GM19043 (cell line): ENCODE data around the gene SPEN.
"Not testable (repeated sequence)": the region's sequence is repeated elsewhere in the genome, so short reads cannot be mapped to it uniquely, and the experiment has no call there.

Experiments
- ATAC-seq: cut with Tn5 transposase; IDR thresholded peaks from one replicate; pipeline ENCODE4 v1.9.1; 2021; ENCODE audit warnings: low read depth; ENCODE audit not compliant: unreplicated experiment

The SPEN gene

DNA sequence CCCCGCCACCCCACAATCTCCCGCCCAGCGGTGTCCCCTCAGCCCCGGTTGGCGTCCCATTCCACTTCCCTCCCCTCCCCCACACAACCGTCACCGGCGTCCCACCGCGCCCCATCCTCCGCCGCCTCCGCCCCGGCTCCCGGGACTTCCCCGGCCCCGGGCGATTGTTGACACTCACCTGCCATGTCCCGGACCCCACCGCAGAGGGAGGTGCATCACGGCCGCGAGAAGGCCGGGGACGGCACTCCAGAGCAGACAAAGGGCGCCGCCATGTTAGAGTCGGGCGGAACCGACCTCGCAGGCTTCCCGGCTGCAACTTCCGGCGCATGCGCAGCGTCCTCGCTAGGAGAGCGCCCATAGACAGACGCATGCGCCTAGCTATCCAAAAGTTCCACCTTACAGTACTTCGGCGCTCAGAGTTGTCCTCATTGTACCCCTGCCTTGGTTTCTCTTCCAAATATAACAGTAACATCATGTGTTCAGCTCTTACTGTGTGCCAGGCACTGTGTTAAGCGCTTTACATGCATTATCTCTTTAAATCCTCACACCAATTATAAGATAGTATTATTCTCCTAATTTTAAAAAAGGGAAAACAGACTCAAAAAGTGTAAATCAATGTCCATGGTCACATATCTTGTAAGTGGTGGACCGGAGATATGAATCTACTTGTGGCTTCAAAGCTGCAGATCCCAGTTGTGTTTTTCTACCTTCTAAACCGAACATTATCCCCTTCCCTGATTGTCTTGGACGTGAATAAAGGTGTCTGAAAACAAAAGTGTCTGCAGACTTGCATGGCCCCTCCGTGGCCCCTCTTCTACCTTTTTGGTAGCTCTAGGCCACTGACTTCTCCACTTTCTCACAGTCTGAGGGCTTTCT is 128.5 kb downstream of the SPEN start, which contains the start of gene ZBTB17:
Gene ZBTB17, minus strand, starts transcription at position 297 of the 876 bp plus-strand sequence. CDS start 27,606 bp downstream, outside the sequence.
- ATAC-seq, result peak; percentile 65

GRCh38 chr1:15977947-15978346 is 130.4 kb downstream of the SPEN start:
- not testable (repeated sequence) for ATAC-seq

- ATAC-seq, result no peak
These were observed 134.2 kb downstream of the SPEN start for GRCh38 chr1:15981679-15982078.

- no peak for ATAC-seq
These were observed 135.8 kb downstream of the SPEN start for GRCh38 chr1:15983275-15983674.

DNA sequence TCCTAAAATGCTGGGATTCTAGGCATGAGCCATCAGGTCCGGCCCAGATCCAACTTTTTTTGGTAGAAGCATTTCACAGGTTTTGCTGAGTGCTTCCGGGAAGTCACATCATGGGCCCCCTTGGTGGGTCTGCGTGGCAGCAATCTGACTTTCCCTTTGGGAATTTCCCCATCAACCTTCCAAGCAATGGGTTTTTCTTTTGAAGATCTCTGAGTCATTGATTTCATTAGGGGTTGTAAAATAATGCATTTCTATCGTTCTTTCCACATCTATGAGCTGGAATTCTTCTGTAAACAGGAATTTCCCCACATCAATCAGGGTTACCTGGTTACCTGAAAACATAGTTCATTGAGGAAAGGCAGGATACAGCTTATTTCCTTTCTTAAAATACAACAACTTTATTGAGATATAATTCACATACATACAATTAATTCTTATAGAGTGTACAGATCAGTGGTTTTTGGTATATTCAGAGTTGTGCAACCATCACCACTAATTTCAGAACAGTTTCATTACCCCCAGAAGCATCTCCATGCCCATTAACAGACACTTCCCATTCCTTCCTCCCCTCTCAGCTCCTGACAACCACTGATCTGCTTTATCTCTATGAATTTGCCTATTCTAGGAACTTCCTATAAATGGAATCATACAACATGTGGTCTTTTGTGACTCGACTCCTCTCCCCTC is 138.2 kb downstream of the SPEN start:
- ATAC-seq, result no peak

DNA sequence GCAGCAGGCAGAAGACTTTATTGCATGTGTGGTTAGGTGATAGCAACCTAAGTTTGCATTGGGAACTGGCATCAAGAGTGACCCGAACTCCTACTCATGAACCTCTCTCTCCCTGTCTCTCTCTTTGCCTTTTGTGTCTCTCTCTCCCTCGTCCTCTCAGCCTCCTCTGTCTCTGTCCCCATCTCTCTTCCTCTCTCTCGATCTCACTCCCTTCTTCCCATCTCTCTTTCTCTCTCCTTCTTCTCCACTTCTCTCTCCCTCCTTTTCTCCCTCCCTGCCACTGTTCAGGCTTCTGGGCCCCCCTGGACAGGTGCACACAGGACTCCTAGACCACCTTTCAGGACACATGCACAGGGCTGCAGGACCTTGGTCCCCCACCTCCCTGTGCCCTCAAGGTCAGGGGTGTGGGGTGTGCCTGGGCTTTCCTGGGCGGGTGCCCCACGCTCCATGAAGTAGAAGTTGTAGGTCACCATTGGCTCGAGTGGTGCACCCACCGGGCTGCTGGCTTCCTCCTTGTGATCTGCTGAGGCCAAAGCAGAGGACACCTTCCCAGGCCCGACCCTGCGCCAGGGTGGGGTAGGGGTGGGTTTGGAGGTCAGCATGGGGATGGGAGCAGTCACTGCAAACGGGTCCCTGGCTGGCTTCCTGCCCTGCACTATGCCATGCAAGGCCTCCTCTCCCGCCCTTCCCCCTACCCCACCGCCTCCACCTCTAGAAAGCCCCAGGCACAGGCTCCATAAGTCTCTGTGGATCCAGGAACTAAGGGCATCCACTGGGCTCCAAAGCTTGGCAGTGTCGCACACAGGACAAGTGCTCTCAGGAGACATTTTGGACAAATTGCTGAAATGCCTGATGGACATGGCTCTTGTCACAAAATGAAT is 141.6 kb downstream of the SPEN start:
- no peak for ATAC-seq

DNA sequence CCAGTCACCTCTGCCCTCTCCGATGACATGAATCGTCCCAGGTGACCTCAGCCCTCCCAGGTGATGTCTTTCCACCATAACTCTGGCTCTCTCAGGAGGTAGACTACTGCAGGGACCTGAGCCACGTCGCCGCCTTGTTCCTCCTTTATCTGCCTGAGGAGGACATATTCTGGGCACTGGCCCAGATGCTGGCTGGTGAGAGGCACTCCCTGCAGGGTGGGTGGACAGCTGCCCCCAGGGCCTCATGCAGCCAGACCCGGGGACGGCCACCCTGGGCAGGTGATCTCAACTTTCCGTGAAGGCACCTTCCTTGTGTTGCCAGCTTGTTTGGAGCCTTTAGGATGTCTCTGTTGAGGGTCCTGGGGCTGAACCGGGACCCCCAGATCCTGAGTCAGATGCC is 142.3 kb downstream of the SPEN start:
- no peak for ATAC-seq
